Activated CD4-positive, alpha-beta T cell treated with anti-CD3 and anti-CD28 coated beads for 48 hours (primary cell): Measurements from ENCODE around the gene ZNF605.
A peak's percentile ranks its signal among the peaks of the same experiment; 100 is the strongest.
"Not testable (repeated sequence)": the region's sequence is repeated elsewhere in the genome, so short reads cannot be mapped to it uniquely, and the experiment has no call there.

Experiments
- DNase-seq: peaks from one replicate; pipeline ENCODE4 v3.0.0-alpha.2; 2020

Gene ZNF605

DNA sequence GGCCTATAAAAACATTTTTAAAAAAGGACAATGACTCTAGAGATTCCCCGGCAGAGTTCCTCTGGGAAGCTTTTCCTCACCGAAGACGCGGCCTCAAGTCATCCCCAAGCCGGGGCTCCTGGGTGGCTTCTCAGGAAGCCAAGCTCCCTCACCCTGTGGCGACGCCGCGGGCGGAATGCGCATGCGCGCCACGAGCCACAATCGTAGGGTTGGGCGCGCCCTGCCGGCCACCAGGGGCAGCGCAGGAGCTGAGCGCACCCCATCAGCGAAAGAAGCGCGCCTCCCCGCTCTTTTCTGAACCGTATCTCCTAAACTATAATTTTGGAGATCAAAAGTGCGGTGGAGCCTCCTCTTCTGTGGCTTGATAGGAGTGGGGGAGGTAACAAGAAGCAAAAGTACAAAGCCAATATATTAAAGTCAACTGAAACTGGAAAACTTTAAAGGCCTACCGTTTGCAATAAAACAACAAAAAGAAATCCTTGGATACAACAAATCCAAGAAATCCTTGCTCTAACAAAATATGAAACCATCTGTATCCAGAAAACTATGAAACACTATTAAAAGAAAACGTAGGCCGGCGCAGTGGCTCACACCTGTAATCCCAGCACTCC, 51.3 kb downstream of the ZNF605 start:
- peak; percentile 95 for DNase-seq

GRCh38 chr12:132899033-132899432, 57.1 kb downstream of the ZNF605 start:
- no peak for DNase-seq

DNA sequence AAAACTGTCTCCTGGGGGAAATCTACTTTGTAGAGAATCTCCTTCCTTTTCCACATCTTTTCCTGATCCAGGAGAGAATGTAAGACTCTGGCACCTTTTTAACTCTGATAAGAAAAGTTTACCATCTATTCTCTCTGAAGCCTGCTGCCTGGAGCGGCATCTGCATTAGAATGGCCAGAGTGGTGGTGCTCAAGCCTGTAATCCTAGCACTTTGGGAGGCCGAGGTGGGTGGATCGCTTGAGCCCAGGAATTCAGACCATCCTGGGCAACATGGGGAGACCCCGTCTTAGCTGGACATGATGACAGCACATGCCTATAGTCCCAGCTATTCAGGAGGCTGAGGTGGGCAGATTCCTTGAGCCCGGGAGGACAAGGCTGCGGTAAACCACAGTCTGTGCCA, 67.3 kb downstream of the ZNF605 start:
- DNase-seq: no peak

DNA sequence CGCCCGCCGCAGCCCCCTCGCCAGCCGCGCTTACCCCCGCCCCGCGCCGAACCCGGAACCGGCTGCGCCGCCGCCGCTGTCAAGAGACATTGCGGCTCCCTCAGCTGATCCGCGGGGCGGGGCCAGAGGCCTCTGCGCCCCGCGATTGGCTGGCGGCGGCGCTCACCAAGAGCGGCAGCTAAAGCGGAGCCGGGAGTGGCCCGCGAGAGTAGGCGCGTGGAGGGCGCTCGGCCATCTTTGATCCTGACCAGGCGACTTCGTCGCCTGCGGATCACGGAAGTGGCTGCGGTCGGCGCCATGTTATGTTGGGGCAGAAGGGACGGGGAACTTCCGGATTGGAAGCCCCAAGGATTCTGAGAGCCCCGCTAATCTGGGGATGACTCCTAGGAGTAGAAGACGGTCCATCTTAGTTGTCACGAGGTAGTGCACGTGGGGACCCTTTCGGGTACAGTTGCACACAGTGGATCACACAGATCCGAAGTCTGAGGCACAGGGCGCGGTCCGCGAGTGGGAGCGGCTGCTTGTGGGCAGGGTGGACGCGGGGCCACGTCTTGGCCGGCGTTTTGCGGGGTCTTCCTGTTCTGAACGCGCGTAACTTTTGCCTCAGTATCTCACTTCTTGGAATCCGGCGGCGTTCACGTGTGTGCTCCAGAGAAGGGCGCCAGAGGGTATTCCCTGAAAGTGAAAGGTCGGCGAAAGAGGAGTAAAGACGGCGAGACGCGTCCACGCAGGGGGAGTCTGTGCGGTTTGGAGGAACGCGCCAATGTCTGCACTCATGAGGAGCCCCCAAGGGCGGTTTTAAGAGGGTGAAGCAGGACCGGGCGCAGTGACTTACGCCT, 68.4 kb downstream of the ZNF605 start, which contains the start of gene CHFR:
Gene CHFR, minus strand, starts transcription at position 93 of the 839 bp plus-strand sequence. CDS start 277 bp downstream, outside the sequence.
- DNase-seq: peak; percentile 96

GRCh38 chr12:132886529-132887477, 69.3 kb downstream of the ZNF605 start:
- DNase-seq: peak; percentile 27

GRCh38 chr12:132881818-132882217, 74.3 kb downstream of the ZNF605 start:
- no peak for DNase-seq

DNA sequence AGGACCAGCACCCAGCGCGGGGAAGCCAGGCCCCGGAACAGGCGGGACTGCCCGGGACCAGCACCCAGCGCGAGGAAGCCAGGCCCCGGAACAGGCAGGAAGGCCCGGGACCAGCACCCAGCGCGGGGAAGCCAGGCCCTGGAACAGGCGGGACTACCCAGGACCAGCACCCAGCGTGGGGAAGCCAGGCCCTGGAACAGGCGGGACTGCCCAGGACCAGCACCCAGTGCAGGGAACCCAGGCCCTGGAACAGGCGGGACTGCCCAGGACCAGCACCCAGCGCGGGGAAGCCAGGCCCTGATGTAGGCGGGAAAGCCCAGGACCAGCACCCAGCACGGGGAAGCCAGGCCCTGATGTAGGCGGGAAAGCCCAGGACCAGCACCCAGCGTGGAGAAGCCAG, 81.5 kb downstream of the ZNF605 start:
- DNase-seq: not testable (repeated sequence)

GRCh38 chr12:132874175-132874574, 81.9 kb downstream of the ZNF605 start:
- DNase-seq: no peak

- DNase-seq: peak; percentile 18
These were observed 82.4 kb downstream of the ZNF605 start for GRCh38 chr12:132873724-132874123.

- peak; percentile 25 for DNase-seq
These were observed 83.1 kb downstream of the ZNF605 start for GRCh38 chr12:132872975-132873421.

- DNase-seq: no peak
These were observed 83.8 kb downstream of the ZNF605 start for GRCh38 chr12:132872073-132872855.

- DNase-seq: no peak
These were observed 86.6 kb downstream of the ZNF605 start for GRCh38 chr12:132869551-132869950.
